ENCODE measurements around the gene TOPBP1. TPM values are rescaled to one million over a fixed set of nuclear protein-coding genes. Genes with fewer than 3 reads are reported as not detected.

TOPBP1 gene
- 19.3 and 35.8 TPM in 2 replicates for total RNA-seq

DNA sequence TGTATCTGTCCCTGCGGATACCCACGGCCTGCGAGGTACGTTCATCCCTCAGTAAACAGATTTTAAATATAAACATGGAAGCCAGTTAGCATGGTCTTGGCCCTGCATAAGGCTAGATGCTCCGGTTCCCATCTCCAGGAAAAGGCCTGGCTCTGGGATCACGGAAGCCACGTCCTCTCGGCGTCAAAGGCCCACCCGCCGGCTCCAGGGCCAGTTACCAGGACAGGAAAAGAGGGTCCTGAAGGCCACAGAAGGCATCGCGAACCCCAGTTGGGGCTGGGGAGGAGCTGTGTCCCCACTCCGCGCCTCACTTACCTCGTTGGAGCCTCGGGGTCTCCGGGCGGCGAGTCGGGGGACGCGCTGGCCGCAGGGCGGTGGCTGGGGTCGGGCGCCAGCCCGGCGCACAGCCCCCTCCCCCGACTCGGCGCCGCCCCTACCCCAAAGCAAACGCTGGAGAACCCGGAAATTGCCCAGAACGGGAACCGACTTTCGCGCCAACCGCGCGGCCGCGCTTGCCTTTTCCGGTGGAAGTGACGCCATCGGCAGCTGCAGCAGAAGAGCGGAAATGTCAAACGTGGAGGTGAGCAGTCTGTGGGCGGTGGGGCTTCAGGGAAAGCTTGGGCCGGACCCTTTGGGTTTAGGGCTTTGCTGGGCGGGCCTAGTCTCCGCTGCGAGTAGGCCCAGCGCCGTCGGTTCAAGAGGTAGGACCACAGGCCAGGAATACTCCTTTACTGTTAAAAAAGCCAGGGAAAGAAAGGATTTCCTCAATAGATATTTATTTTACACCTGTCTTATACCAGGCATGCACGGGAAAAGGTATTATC is at the start of gene TOPBP1:
TOPBP1 (minus strand) TSS at position 488 of the 824 bp plus-strand sequence. CDS start 814 bp downstream, outside the sequence.

DNA sequence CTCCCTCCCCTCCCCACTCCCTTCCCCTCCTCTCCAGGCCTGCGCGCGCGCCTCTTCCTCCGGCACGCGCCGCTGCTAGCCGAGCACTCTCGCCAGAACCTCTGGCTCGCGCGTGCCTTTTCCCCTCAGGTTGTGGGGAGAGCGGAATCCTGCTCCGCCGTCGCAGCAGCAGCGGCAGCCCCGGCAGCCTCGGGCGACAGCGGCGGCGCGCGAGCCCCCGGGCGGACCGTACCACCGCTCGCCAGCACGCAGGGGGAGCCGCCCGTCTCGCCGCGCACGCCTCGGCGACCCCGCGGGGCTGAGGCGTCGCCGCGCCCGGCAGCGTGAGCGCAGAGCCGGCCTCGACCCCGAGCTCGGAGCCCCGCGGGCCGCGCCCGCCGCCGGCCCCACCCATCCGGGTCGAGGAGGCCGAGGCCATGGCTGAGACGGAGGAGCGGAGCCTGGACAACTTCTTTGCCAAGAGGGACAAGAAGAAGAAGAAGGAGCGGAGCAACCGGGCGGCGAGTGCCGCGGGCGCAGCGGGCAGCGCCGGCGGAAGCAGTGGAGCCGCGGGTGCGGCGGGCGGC is 88.0 kb downstream of the TOPBP1 start, which contains the start of gene CDV3:
CDV3 (plus strand) TSS at position 58 of the 566 bp plus-strand sequence; CDS start at position 417, 359 bp downstream.

Other genes starting within 250 kb of the TOPBP1 start
- 177 and 246 TPM in 2 replicates for gene CDV3, start 88.3 kb downstream of the TOPBP1 start, total RNA-seq
- gene TF, start 84.5 kb upstream of the TOPBP1 start, total RNA-seq, result under 0.01 and 0.14 TPM in 2 replicates
- gene SRPRB, start 143.9 kb upstream of the TOPBP1 start, total RNA-seq, result 97.6 and 131 TPM in 2 replicates
- 0.30 and 1.6 TPM in 2 replicates for gene RAB6B, start 233.9 kb upstream of the TOPBP1 start, total RNA-seq

All from smooth muscle cell of the umbilical artery (primary cell).